Renal pelvis (tissue), 4 donors: ENCODE data around the gene TAF1B. TPM values are rescaled to one million over a fixed set of nuclear protein-coding genes. Genes with fewer than 3 reads are reported as not detected.

Experiments
- DNase-seq: peaks from one replicate; pipeline ENCODE4 v3.0.0-alpha.2; 2013
- polyA plus RNA-seq, 3 donors: library from polyadenylated mRNA; unstranded; fragments of 120-200 nt; gene quantifications; one replicate each; pipeline ENCODE4 v1.2.1, GENCODE V29; 2013; ENCODE audit not compliant: insufficient read length in 3 of 3

Gene TAF1B
- polyA plus RNA-seq, 3 donors, result 23.3 to 30.4 (median 25.6) TPM

GRCh38 chr2:9982891-9983290 is 139.6 kb downstream of the TAF1B start:
- no peak for DNase-seq

DNA sequence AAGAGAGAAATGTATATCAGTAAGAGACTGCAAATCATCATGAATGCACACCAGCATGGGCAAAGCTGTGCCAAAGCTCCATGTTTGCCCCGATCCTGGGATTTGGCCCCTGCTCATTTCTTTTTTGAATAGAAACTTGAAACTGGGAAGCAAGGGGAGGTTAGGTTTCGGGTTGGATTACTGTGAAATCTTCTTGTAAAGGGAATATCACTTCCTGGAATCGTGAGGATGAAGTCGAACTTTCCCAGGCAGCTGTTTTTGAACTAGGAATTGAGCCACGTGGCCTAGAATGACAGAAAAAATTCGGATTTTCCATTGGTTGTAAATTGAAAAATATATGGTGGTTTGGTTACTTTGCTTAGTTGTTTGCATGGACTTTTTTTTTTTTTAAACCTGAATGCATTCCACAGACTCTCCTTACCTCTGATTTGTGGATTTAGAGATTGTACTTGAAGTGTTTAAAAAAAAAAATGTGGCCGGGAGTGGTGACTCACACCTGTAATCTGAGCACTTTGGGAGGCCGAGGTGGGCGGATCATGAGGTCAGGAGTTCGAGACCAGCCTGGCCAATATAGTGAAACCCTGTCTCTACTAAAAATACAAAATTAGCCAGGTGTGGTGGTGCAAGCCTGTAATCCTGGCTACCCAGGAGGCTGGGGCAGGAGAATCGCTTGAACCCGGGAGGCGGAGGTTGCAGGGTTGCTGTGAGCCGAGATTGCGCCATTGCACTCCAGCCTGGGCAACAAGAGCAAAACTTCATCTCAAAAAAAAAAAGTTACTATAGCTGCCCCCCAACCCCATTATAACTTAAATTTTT is 140.3 kb downstream of the TAF1B start:
- DNase-seq, result no peak

Other genes with a start within 250 kb of the TAF1B start
- 100 to 1,000 TPM; 361 to 400 (median 373) TPM for gene YWHAQ, start 212.5 kb upstream of the TAF1B start, polyA plus RNA-seq
- 1 to 10 TPM; 5.1 to 6.8 (median 6.0) TPM for gene GRHL1, start 108.2 kb downstream of the TAF1B start, polyA plus RNA-seq
- gene KLF11, start 200.1 kb downstream of the TAF1B start, polyA plus RNA-seq, result 10 to 100 TPM; 21.6 to 24.6 (median 23.5) TPM
- gene CYS1, start 236.9 kb downstream of the TAF1B start, polyA plus RNA-seq, result 100 to 1,000 TPM; 111 to 118 (median 116) TPM